ENCODE data around the gene KRT77. TPM values are rescaled to one million over a fixed set of nuclear protein-coding genes. Genes with fewer than 3 reads are reported as not detected.
"Not testable (repeated sequence)": the region's sequence is repeated elsewhere in the genome, so short reads cannot be mapped to it uniquely, and the experiment has no call there.

Gene KRT77
- total RNA-seq, 1 experiment from 2014 or later: not detected

DNA sequence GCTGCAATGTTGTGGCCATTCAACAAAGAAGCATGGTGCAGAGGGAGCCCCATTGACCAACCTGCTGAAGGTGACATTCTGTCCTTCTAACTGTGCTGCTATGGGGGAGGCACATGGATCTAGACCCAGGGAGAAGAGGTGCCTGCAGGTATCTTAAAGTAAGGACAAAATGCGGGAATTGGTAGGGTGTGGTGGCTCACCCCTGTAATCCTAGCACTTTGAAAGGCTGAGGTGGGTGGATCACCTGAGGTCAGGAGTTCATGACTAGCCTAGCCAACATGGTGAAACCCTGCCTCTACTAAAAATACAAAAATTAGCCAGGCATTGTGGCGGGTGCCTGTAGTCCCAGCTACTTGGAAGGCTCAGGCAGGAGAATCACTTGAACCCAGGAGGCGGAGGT lies 33.4 kb downstream of the KRT77 start:
- in situ Hi-C loops (cut with HindIII; ENCODE audit: low pct_unique_long_range_greater_than_20kb, low sequenced_read_pairs); DNase-seq (ENCODE audit: low read depth, low spot score): not testable (repeated sequence)

DNA sequence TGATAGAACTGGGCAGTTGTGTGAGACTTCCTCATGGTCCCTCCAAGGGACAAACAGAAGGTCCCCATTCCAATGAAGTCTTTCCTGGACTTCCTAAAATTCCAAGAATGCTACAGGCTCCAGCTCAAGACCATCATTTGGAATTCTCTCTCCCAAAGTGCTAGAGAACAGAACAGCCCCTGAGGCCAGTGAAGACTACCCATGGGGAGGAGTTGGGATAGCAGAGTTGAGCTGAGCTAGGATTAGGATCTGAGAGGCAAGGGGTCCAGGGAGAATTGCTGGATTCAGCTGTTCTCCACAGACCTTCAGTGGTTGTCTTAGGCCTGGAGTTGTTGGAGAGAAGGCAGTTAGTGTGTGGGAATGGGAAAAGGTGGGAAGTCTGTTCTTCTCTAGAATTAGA lies 33.9 kb downstream of the KRT77 start:
- no peak for DNase-seq (ENCODE audit: low read depth, low spot score)
- in situ Hi-C loops (cut with HindIII; ENCODE audit: low pct_unique_long_range_greater_than_20kb, low sequenced_read_pairs): no loop called here

DNA sequence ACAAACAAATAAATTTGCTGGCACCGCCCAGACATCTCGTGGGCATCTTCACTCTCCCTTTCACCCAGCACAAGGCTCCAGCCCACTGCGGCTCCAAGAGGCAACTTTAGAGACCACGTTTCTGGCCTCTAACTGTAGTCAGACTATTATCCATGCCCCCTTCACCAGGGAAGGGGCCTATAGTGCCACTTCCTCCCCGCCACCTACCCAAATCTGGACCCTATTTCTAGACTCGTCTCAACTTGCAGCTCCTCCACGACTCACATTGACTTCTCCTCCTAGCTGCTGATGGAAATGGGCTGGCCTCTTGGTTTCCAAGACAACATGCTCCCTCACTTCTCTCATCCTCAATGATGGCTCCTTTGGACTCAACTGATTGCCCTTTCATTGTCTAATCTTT lies 35.4 kb downstream of the KRT77 start:
- in situ Hi-C loops (cut with HindIII; ENCODE audit: low pct_unique_long_range_greater_than_20kb, low sequenced_read_pairs): no loop called here
- DNase-seq (ENCODE audit: low read depth, low spot score): no peak

DNA sequence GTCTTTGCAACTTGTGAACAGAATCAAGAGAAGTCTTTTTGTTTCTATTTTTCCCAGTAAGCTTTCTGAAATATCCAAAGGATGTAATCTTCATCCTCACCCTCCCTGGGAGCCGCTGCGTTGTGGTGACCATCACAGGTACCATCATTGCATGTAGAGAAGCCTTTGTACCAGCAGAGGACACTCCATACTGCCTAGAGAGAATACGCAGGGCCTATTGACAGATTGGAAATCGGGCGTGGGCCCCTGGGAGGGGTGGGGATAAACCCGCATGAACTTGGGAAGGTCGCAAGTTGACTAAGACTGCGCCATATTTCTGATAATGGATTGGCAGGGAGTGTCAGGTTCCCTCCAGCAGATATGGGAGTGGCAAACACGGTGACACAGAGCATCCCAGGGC lies 35.8 kb downstream of the KRT77 start:
- in situ Hi-C loops (cut with HindIII; ENCODE audit: low pct_unique_long_range_greater_than_20kb, low sequenced_read_pairs): no loop called here
- peak; percentile 28 for DNase-seq (ENCODE audit: low read depth, low spot score)

DNA sequence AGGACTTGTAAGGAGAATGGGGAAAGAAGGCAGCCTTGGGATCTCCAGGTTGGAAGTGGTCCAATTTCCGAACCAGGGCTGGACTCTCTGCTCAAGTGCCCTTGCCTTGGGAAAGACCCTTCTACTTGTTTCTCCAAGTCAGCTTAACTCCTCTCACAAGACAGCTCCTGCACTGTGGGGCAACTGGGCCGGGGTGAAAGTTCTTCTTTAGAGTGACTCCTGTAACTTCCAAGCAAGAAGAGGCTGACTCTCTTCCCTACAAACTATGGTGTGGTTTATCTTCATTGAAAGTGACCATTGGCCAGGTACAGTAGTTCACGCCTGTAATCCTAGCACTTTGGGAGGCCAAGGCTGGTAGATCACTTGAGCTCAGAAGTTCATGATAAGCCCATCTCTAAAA lies 36.9 kb downstream of the KRT77 start:
- no peak for DNase-seq (ENCODE audit: low read depth, low spot score)
- in situ Hi-C loops (cut with HindIII; ENCODE audit: low pct_unique_long_range_greater_than_20kb, low sequenced_read_pairs): no loop called here

DNA sequence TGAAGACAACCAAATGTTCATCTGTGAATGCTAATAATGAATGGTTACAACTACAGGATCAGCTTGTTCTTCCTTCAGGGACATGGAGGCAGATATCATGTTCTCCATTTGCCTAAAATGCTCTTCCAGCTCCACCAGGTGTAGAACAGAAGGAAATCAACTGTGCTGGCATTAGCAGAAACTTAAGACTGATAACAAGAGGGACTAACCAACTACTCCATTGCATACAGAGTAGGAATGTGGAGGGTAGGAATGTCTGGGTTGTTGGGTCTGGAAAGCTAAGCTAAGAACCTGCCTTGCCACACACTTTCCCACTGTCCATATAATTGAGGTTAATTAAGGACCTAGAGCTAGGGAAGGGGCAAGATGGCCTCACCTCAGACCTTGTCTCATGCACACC lies 39.9 kb downstream of the KRT77 start:
- DNase-seq (ENCODE audit: low read depth, low spot score): no peak
- in situ Hi-C loops (cut with HindIII; ENCODE audit: low pct_unique_long_range_greater_than_20kb, low sequenced_read_pairs): no loop called here

DNA sequence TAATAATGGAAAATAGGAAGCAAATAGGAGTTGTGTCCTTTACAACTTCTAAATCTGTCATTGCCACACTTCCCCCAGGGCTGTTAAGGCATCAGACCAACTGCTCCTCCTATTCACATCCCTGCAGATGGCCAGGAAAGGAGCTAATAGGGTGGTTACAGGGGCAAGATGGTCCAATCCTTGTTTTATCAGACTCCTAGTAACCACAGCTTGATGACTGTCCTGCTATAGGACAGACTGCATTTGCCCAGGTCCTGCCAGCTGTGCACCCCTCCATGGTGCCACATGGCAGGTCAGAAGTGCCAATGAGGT lies 40.5 kb downstream of the KRT77 start:
- no peak for DNase-seq (ENCODE audit: low read depth, low spot score)
- in situ Hi-C loops (cut with HindIII; ENCODE audit: low pct_unique_long_range_greater_than_20kb, low sequenced_read_pairs): no loop called here

DNA sequence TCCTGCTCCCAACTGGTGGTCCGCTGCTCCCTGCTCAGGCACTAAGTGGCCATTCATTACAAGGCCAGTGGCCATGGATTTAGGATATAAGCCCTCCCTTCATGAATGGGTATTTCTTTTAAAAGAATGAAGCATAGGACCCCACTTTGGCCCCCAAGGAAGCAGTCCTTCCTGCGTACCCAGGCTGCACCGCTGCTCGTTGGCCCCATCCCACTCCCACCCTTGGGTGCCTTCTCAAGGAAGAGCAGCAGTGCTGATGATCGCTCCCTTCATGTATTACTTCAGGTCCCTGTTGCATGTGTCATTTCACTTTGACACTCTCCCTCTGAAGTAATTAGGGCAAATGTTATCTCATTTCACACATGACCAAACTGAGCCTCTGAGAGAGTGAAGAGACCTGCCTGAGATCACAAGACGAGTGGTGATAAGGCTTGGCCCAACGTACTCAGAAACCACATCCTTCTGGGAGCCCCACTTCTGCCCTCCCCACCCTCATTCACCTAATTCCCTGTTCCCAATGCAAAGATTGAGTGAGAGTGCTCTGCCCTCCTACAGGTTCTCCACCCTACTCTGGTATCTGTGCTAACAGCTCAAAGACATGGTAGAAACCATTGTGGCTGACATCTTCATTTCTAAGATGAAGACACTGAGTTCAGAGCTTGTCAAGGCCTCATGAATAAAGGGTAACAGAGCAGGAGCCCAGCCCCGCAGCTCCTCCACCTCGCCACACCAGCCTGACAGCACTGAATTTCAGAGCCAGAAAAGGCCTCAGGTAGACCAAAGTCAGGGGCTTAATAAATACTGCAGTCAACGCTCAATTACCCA lies 41.0 kb downstream of the KRT77 start:
- in situ Hi-C loops (cut with HindIII; ENCODE audit: low pct_unique_long_range_greater_than_20kb, low sequenced_read_pairs): no loop called here
- no peak for DNase-seq (ENCODE audit: low read depth, low spot score)

DNA sequence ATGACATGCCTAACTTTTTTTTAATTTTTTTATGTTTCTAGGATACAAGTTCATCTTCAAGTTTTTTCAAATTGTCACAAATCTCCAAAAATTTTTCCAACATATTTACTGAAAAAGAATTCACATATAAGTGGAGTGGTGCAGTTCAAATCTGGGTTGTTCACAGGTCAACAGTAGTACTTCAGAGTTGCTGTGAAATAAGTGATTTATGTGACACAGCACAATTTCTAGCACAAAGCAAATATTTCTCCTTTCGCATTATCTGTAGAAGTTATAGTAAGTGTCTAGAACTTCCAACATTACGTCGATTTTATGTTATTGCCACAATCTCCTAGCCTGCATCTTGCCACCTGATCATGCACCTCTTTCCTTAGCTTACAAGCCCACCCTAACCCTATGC lies 41.7 kb downstream of the KRT77 start:
- in situ Hi-C loops (cut with HindIII; ENCODE audit: low pct_unique_long_range_greater_than_20kb, low sequenced_read_pairs): no loop called here
- no peak for DNase-seq (ENCODE audit: low read depth, low spot score)

DNA sequence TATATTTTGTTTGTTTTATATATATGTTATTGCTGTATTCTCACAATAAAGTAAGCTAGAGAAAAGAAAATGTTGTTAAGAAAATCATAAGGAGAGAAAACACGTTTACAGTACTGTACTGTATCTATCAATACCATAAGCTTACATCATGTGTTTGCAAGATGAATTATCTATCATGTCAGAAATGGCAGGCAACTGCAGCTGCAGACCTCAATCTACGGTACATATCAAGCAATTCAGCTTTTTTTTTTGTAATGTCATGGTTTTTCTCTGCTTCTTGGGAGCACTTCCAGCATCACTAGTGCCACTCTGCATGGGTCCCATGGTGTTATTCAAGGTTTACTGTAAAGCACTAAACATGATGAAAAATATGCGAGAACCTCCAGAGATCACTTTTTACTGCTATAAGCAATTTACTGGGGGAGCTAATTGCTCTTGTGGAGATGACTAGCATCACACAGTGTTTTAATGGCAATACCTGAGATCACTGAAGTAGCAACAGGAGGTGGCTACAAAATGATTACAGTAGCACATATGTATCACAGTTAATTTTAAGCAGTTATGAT lies 42.3 kb downstream of the KRT77 start:
- no peak for DNase-seq (ENCODE audit: low read depth, low spot score)

DNA sequence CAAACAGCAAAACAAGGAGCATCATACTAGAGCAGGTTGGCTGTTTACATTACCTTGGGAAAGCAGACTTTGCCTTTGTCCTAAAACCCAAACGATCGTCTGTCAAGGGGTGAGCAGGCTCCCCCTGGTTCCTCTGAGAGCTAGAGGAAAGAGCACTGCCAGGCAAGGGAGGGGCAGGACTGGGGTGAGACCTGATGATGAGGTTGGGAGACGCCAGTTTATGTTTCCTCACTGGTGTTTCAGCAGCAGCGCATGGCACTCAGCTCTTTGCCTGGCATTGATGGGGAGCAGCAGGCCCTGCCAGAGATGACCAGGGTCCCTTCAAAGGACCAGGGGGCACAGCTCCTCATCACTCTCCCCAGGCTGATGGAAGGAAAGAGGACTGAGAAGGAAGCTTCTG lies 43.4 kb downstream of the KRT77 start:
- in situ Hi-C loops (cut with HindIII; ENCODE audit: low pct_unique_long_range_greater_than_20kb, low sequenced_read_pairs): no loop called here
- DNase-seq (ENCODE audit: low read depth, low spot score): no peak

More for the DNA sequence above, 42.3 kb downstream of the KRT77 start:
- in situ Hi-C loops (cut with HindIII; ENCODE audit: low pct_unique_long_range_greater_than_20kb, low sequenced_read_pairs): no loop called here

DNA sequence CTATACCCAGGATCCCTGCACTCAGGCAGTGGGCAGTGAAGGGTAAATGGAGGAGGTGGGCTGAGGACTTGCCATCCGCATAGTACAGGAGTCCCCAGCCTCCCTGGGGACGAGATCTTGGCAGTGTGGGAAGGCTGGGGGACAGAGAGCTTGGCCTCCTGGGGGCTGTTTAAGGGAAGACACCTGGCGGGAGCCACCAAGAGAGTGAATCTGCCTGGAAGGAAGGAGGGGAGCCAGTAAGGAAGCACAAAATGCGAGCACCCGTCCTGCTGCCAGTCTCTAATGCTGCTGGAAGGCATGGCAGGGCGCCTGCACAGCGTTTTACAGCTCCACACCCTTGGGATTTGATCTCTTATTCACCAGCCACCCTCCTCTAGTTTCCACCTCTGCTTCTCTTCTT lies 43.9 kb downstream of the KRT77 start:
- DNase-seq (ENCODE audit: low read depth, low spot score): no peak
- in situ Hi-C loops (cut with HindIII; ENCODE audit: low pct_unique_long_range_greater_than_20kb, low sequenced_read_pairs): no loop called here

DNA sequence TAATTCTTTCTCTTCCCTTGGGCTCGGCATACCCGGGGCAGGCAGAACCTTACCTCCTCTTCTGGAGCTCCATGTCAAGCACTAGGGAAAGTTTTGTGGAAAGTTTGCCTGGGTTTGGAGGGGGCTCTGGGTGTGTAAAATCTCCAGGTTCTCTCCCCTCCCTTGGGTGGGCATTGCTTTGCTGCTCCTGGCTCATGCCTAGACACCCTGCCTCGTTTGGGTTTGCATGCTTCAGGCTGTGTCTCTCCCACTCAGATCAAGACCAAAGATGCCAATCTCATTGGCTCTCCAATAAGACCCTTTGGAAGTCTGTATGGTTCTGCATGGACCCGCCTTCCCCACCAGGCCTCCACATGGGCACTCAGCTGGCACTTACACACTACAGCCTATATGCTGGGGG lies 45.1 kb downstream of the KRT77 start:
- in situ Hi-C loops (cut with HindIII; ENCODE audit: low pct_unique_long_range_greater_than_20kb, low sequenced_read_pairs): no loop called here
- DNase-seq (ENCODE audit: low read depth, low spot score): no peak

DNA sequence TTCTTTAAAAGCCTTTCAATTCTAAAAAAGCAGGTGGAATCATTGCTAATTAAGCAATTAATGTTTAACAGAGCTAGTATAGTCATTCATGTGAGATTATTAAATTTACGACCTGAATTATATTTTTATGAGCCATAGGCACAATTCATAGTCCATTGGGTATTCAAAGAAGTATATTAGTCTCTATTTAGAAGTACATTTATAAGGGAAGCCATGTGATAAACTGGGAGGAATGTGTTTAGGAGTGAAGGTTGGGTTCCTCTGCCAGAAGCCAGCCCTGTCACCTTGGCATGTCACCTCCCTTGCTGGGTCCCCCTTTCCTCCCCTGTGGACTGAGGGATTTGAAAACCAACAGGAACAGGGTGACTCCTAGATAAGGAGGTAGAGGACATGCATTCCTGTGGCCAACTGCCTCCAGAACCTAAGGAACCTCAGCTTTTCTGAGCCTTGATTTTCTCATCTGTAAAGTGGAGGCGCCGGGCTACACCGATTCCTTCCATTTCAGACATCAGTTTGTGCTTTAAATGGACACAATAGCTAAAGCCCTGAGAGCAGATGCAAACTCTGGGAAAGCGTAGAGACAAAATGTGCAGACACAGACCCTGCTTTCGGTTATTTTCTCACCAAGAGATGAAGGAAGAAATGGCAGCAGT lies 45.9 kb downstream of the KRT77 start:
- in situ Hi-C loops (cut with HindIII; ENCODE audit: low pct_unique_long_range_greater_than_20kb, low sequenced_read_pairs): no loop called here
- no peak for DNase-seq (ENCODE audit: low read depth, low spot score)

DNA sequence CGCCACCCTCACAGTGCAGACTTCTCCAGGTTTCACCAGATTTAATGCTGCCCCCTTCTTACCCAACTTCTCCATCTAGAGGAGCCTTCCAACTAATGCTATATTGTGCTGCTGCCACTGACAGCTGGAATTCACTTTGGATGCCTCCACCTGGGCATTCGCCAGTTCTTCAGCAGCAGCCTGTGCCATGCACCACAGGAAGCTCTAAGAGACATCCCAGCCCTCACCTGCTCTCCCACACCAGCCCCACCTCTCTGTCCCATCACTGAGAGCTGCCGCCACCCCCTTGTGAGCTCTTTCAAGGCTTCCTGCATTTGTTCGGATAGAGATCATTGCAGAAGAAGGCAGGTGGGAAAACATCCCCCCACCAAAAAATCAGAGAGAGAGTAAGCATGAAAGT lies 46.7 kb downstream of the KRT77 start:
- in situ Hi-C loops (cut with HindIII; ENCODE audit: low pct_unique_long_range_greater_than_20kb, low sequenced_read_pairs): no loop called here
- no peak for DNase-seq (ENCODE audit: low read depth, low spot score)

DNA sequence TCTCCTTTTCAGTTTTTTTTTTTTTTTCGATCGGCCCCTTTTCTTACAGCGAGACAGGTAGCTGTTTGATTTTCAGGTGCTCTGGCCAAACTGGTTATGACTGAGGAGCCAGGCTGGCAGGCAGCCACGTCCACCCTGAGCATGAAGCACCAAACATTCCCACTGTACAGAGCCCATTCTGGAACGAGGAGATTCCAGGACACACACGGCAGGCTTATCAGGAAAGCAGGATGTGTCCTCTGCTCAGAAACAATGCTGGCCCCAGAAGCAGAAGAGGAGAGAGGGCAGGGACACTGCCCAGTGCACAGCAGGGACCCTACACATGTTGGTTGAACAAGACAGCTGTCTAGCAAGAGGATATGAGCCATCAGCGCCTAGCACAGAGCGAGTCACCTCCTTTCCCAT lies 47.6 kb downstream of the KRT77 start:
- in situ Hi-C loops (cut with HindIII; ENCODE audit: low pct_unique_long_range_greater_than_20kb, low sequenced_read_pairs): no loop called here
- no peak for DNase-seq (ENCODE audit: low read depth, low spot score)

DNA sequence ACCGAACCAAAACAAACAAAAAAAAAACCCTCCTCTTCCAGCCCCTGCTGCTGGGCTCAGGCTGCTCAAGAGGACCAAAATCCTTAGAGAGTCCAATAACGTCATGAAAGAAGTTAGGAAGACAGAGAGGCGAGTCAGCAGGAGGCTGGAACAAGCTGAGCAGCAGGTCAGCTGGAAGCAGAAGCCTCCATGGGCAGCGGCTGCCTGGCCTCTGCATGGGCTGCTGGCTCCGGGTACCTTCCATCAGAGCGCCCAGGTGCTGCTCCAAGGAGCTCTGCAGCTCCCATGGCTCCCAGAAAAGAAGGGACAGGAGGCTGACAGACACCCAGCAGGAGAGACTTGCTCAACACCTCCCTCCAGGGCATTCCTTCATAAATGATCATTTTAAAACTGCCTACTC lies 48.1 kb downstream of the KRT77 start:
- in situ Hi-C loops (cut with HindIII; ENCODE audit: low pct_unique_long_range_greater_than_20kb, low sequenced_read_pairs): no loop called here

DNA sequence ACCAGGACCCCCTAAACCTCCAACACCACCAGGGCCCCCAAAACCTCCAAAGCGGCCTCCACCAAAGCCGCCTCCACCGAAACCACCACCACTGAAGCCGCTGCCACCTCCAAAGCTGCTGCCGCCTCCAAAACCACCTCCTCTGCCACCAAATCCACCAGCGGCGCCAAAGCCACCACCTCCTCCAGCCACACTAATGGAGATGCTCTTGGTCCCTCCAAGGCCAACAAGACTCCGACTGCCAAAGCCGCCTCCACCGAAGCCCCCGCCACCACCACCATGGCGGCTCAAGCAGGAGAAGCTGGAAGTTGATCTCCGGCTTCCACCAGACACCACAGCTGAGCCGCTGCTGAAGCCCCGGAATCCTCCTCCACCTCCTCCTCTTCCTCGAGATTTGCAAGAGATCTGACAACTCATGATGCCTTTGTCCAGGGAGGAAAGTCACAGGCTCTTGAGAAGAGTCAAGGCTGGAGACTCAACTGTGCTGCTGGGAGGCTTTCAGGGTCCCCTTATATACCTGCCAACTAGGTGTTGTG lies 51.5 kb downstream of the KRT77 start, which contains the start of gene KRT2:
KRT2 (minus strand) TSS at position 486 of the 536 bp plus-strand sequence; CDS start at position 417, 69 bp downstream.
- in situ Hi-C loops (cut with HindIII; ENCODE audit: low pct_unique_long_range_greater_than_20kb, low sequenced_read_pairs): no loop called here
- no peak for DNase-seq (ENCODE audit: low read depth, low spot score)

More for the DNA sequence above, 48.1 kb downstream of the KRT77 start:
- DNase-seq (ENCODE audit: low read depth, low spot score): no peak
